Activated T-helper 2 cell treated with anti-CD3 and anti-CD28 coated beads, Interferon-gamma antibody, Interleukin-2, Interleukin-4, amounts not matched to agents 10 μg/mL and 5 μg/mL and 100 μg/mL, durations not matched to agents 14 hours and 24 hours and 36 hours (primary cell): ENCODE measurements around the gene AGAP5. TPM values are rescaled to one million over a fixed set of nuclear protein-coding genes. Genes with fewer than 3 reads are reported as not detected.
A peak's percentile ranks its signal among the peaks of the same experiment; 100 is the strongest.

Experiments used
- DNase-seq: peaks from one replicate; pipeline ENCODE4 v3.0.0; 2021; ENCODE audit warnings: low spot score
- H3K27ac Mint-ChIP-seq: one replicate; pipeline ENCODE4 v1.8.0; 2021; ENCODE audit warnings: mixed read lengths
- H3K27me3 Mint-ChIP-seq: one replicate; pipeline ENCODE4 v1.8.0; 2021; ENCODE audit warnings: low read depth, mixed read lengths
- H3K36me3 Mint-ChIP-seq: one replicate; pipeline ENCODE4 v1.8.0; 2021; ENCODE audit warnings: low read depth, mixed read lengths
- H3K4me1 Mint-ChIP-seq: one replicate; pipeline ENCODE4 v1.8.0; 2021; ENCODE audit warnings: low read depth, mixed read lengths
- H3K4me3 Mint-ChIP-seq: one replicate; pipeline ENCODE4 v1.8.0; 2021; ENCODE audit warnings: low read depth, mild to moderate bottlenecking, moderate library complexity, mixed read lengths
- H3K9me3 Mint-ChIP-seq: one replicate; pipeline ENCODE4 v1.8.0; 2021; ENCODE audit warnings: mixed read lengths
- intact Hi-C: fragments of 100-400 bp; cut with micrococcal nuclease; formaldehyde crosslinking; loops from one replicate; pipeline ENCODE4 v1.15.1; 2023
- total RNA-seq: library from RNA; stranded (reverse); gene quantifications from 2 replicates; pipeline ENCODE4 v1.2.3, GENCODE V29; 2022

Gene AGAP5
- total RNA-seq, 1 donor from 2014 or later = 18.8 TPM

DNA sequence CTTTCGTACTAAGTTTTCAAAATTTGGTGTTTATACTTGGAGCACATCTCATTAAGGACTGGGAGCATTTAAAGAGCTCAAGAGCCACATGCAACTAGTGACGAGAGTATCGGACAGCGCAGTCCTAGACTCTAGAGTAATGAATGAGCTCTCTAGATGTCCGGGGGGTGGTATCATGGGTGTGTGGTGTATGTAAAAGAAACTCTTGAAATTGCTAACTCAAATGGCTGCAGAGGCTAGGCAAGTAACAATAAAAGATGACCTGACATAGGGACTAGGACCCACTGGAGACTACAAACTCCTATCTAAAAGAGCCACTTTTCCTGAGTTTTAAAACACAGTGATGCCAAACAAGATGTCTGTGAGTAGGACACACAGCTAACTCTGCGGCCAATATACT lies 70.6 kb downstream of the AGAP5 start:
- H3K9me3 Mint-ChIP-seq = no peaks in the 10 kb centered on the region
- peaks cover 11% of the 10 kb centered on the region for H3K4me1 Mint-ChIP-seq
- H3K36me3 Mint-ChIP-seq = peaks cover 3% of the 10 kb centered on the region
- no peak overlapping the region for H3K27ac Mint-ChIP-seq
- H3K4me3 Mint-ChIP-seq = peak overlapping the region; percentile 96
- no peak for DNase-seq
- H3K27me3 Mint-ChIP-seq = no peaks in the 10 kb centered on the region
- intact Hi-C loops = loop anchor here (5.0 to 10.0 kb wide), 3 partner anchors 100 to 215 kb away; partner anchors contain the start of genes ANXA7, CHCHD1 and ZSWIM8

GRCh38 chr10:73625884-73626752 lies 71.8 kb downstream of the AGAP5 start:
- Mint-ChIP-seq H3K4me3 (peak overlapping the region; percentile 96), H3K27me3 (no peaks in the 10 kb centered on the region), H3K4me1 (peaks cover 11% of the 10 kb centered on the region), H3K36me3 (peaks cover 3% of the 10 kb centered on the region), H3K27ac (peak overlapping the region; percentile 96), H3K9me3 (no peaks in the 10 kb centered on the region)
- peak; percentile 91 for DNase-seq
- intact Hi-C loops = loop anchor here (1.0 to 10.0 kb wide), 5 partner anchors 99 to 379 kb away; partner anchors contain the start of genes ANXA7, CHCHD1, DNAJC9 and PPP3CB

DNA sequence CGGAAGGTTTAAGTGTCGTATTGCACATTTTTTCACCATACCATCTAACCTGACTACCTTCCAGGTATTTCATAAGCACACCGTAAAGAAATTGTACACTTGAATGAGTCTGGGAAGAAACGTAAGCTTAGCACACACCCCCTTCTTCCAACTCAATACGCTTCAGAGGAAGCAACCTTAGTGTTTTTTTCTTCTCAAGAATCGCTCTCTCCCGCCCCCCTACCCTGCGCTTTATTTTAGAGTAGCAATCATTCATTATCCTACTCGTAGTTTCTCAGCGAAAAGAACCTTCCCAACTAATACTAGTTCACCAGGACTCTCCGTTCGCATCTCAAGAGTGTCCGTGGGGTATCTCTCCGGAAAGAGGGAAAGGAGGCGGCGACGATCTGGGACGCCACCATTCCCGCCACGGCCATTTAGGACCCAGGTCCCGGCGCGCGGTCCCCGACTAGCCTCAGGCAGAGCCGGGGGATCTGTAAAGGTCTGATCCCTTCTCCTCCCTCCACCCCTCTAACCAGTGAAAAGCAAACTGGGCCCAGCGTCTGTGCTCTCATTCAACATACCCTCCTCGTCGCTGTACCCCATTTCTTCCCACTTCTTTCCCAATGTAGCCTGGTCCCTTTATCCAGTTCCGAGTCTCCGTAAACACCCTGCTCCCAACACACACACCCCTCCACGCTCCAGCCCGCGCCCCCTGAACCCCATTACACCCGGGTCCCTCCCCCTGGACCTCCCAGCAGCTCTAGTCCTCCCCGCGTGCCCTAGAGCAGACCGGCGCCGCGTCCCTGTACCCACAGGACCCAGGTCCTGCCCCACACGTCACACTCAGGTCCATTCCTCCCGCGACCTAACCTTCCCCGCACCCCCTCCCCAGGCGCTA lies 72.7 kb downstream of the AGAP5 start:
- H3K9me3 Mint-ChIP-seq = no peaks in the 10 kb centered on the region
- no peaks in the 10 kb centered on the region for H3K27me3 Mint-ChIP-seq
- peak overlapping the region; percentile 96 for H3K27ac Mint-ChIP-seq
- DNase-seq = no peak
- H3K36me3 Mint-ChIP-seq = peaks cover 3% of the 10 kb centered on the region
- peak overlapping the region; percentile 96 for H3K4me3 Mint-ChIP-seq
- intact Hi-C loops = loop anchor here (5.0 to 10.0 kb wide), 3 partner anchors 98 to 213 kb away; partner anchors contain the start of genes ANXA7, CHCHD1 and ZSWIM8
- H3K4me1 Mint-ChIP-seq = peaks cover 11% of the 10 kb centered on the region

Other genes with a start within 250 kb of the AGAP5 start
- 45.4 and 46.0 TPM in 2 replicates for gene PPP3CB, start 202.1 kb downstream of the AGAP5 start, total RNA-seq
- 5.4 and 5.7 TPM in 2 replicates for gene USP54, start 106.8 kb downstream of the AGAP5 start, total RNA-seq
- not detected in 2 replicates for gene MYOZ1, start 56.6 kb downstream of the AGAP5 start, total RNA-seq
- 0.05 TPM in 1 of 2 replicates, not detected in the other for gene SYNPO2L, start 42.1 kb downstream of the AGAP5 start, total RNA-seq
- gene SEC24C, start 46.3 kb upstream of the AGAP5 start, total RNA-seq = 119 TPM in 2 replicates
- gene CHCHD1, start 83.9 kb upstream of the AGAP5 start, total RNA-seq = 33.0 and 35.2 TPM in 2 replicates
- gene ZSWIM8, start 87.5 kb upstream of the AGAP5 start, total RNA-seq = 50.0 and 55.3 TPM in 2 replicates
- 46.5 and 46.9 TPM in 2 replicates for gene NDST2, start 113.5 kb upstream of the AGAP5 start, total RNA-seq
- gene CAMK2G, start 176.4 kb upstream of the AGAP5 start, total RNA-seq = 25.8 and 26.4 TPM in 2 replicates
- gene PLAU, start 213.0 kb upstream of the AGAP5 start, total RNA-seq = 1.7 and 1.8 TPM in 2 replicates